ENCODE measurements around the gene SMIM15.

The SMIM15 gene

DNA sequence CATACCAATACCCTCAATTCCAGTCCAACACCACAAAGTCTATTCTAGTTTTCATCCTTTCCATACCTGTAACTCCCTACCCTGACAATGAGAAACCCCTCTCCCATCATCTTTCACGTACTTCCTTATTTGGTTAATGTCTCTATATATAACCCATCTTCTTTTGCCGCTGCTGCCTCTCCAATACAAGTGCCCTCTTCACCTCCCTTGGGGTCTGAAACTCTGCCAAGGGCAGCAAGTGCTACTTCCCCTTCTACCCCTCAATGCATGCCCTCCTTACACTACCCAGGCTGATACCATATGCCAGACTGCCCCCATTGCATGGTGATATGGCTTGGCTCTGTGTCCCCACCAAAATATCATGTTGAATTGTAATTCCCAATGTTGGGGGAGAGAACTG, 24.4 kb upstream of the SMIM15 start:
- H3K14ac ChIP-seq (ENCODE audit: low read length in 2 of 2): peak overlapping the region in 1 of 2 experiments; percentile 81
- no peak overlapping the region for H3K9ac ChIP-seq (ENCODE audit: low read length)
- H3K27ac ChIP-seq (ENCODE audit: low read length, poor library complexity, severe bottlenecking): no peak overlapping the region
- peak overlapping the region in 1 of 2 experiments; percentile 30 for H3K4ac ChIP-seq (ENCODE audit: low read depth in 1 of 2, low read length in 2 of 2)
- H3K23ac ChIP-seq (ENCODE audit: low read length in 2 of 2): no peak overlapping the region
- peak overlapping the region; percentile 14 to 64 for H3K18ac ChIP-seq (ENCODE audit: low read depth in 1 of 2, low read length in 2 of 2)
- no peak overlapping the region for H3K4me2 ChIP-seq (ENCODE audit: low read length, poor library complexity, severe bottlenecking)
- peak overlapping the region; percentile 28 to 83 for H2BK12ac ChIP-seq (ENCODE audit: low read length in 2 of 2)
- no peak overlapping the region for H3K4me3 ChIP-seq (ENCODE audit: insufficient read depth in 1 of 2, low read depth in 1 of 2, low read length in 2 of 2)
- H3K4me1 ChIP-seq (ENCODE audit: control insufficient read depth, insufficient read depth, low read depth, low read length): no peaks in the 10 kb centered on the region
- H3K79me1 ChIP-seq (replicated peaks; ENCODE audit: low read length, poor library complexity, severe bottlenecking): no peaks in the 10 kb centered on the region
- 97% methylated on average over 2 of the region's 2 CpGs for WGBS
- H2BK120ac ChIP-seq (ENCODE audit: low read depth, low read length): peak overlapping the region; percentile 11
- H2BK5ac ChIP-seq (ENCODE audit: low read depth, low read length, poor library complexity, severe bottlenecking): no peak overlapping the region
- H4K91ac ChIP-seq (ENCODE audit: low read length): peak overlapping the region; percentile 72
- no peak overlapping the region for H2AFZ ChIP-seq (ENCODE audit: low read depth, low read length)
- H2BK15ac ChIP-seq (ENCODE audit: low read depth, poor library complexity, severe bottlenecking): no peak overlapping the region
- no peaks in the 10 kb centered on the region for H3K9me3 ChIP-seq (ENCODE audit: control insufficient read depth, low read length)
- H3K27me3 ChIP-seq (ENCODE audit: control insufficient read depth in 1 of 2, insufficient read depth in 1 of 2, low read length in 2 of 2): no peaks in the 10 kb centered on the region
- no peak for DNase-seq
- no peaks in the 10 kb centered on the region for H3K36me3 ChIP-seq (ENCODE audit: control insufficient read depth in 1 of 2, insufficient read depth in 2 of 2, low read depth in 1 of 2, low read length in 2 of 2)
- no peak overlapping the region for H2AK5ac ChIP-seq (ENCODE audit: low read length, severe bottlenecking)
- H4K8ac ChIP-seq (ENCODE audit: low read length): no peak overlapping the region

GRCh38 chr5:61184708-61185107, 22.4 kb upstream of the SMIM15 start:
- H4K91ac ChIP-seq (ENCODE audit: low read length): no peak overlapping the region
- no peak overlapping the region for H3K4me3 ChIP-seq (ENCODE audit: insufficient read depth in 1 of 2, low read depth in 1 of 2, low read length in 2 of 2)
- H2BK5ac ChIP-seq (ENCODE audit: low read depth, low read length, poor library complexity, severe bottlenecking): no peak overlapping the region
- WGBS: no CpG with 5 or more reads among the region's 2 CpGs
- H3K23ac ChIP-seq (ENCODE audit: low read length in 2 of 2): no peak overlapping the region
- H3K36me3 ChIP-seq (ENCODE audit: control insufficient read depth in 1 of 2, insufficient read depth in 2 of 2, low read depth in 1 of 2, low read length in 2 of 2): no peaks in the 10 kb centered on the region
- H3K79me1 ChIP-seq (replicated peaks; ENCODE audit: low read length, poor library complexity, severe bottlenecking): no peaks in the 10 kb centered on the region
- no peak overlapping the region for H3K27ac ChIP-seq (ENCODE audit: low read length, poor library complexity, severe bottlenecking)
- H3K9me3 ChIP-seq (ENCODE audit: control insufficient read depth, low read length): no peaks in the 10 kb centered on the region
- no peak overlapping the region for H4K8ac ChIP-seq (ENCODE audit: low read length)
- H3K27me3 ChIP-seq (ENCODE audit: control insufficient read depth in 1 of 2, insufficient read depth in 1 of 2, low read length in 2 of 2): no peaks in the 10 kb centered on the region
- H3K14ac ChIP-seq (ENCODE audit: low read length in 2 of 2): no peak overlapping the region
- H2AK5ac ChIP-seq (ENCODE audit: low read length, severe bottlenecking): no peak overlapping the region
- no peak overlapping the region for H2BK120ac ChIP-seq (ENCODE audit: low read depth, low read length)
- no peak overlapping the region for H3K9ac ChIP-seq (ENCODE audit: low read length)
- H2BK12ac ChIP-seq (ENCODE audit: low read length in 2 of 2): no peak overlapping the region
- H3K4ac ChIP-seq (ENCODE audit: low read depth in 1 of 2, low read length in 2 of 2): no peak overlapping the region
- H3K18ac ChIP-seq (ENCODE audit: low read depth in 1 of 2, low read length in 2 of 2): no peak overlapping the region
- H3K4me2 ChIP-seq (ENCODE audit: low read length, poor library complexity, severe bottlenecking): no peak overlapping the region
- H2AFZ ChIP-seq (ENCODE audit: low read depth, low read length): no peak overlapping the region
- no peaks in the 10 kb centered on the region for H3K4me1 ChIP-seq (ENCODE audit: control insufficient read depth, insufficient read depth, low read depth, low read length)
- DNase-seq: peak; percentile 71
- H2BK15ac ChIP-seq (ENCODE audit: low read depth, poor library complexity, severe bottlenecking): no peak overlapping the region

DNA sequence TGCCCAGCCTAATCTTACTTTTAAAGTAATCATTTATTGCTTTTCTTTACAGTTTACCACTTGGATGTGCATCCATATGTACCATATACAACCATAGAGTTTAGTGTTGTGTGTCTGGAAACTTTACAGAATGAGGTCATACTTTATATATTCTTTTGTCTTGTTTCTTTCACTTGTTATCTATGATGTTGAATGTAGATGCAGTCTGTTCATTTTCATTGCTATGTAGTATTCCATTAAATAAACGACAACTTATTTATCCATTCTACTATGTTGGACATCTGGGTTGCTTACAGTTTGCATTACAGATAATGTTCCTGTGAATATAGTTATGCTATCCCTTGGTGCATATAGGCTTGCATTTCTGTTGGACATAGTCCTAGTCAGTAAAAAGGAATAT, 21.3 kb upstream of the SMIM15 start:
- Histone ChIP-seq H3K4me3 (ENCODE audit: insufficient read depth in 1 of 2, low read depth in 1 of 2, low read length in 2 of 2) (no peak overlapping the region), H3K18ac (ENCODE audit: low read depth in 1 of 2, low read length in 2 of 2) (no peak overlapping the region), H2BK5ac (ENCODE audit: low read depth, low read length, poor library complexity, severe bottlenecking) (no peak overlapping the region), H3K79me1 (replicated peaks; ENCODE audit: low read length, poor library complexity, severe bottlenecking) (no peaks in the 10 kb centered on the region), H3K4me1 (ENCODE audit: control insufficient read depth, insufficient read depth, low read depth, low read length) (no peaks in the 10 kb centered on the region), H3K4ac (ENCODE audit: low read depth in 1 of 2, low read length in 2 of 2) (no peak overlapping the region), H2BK15ac (ENCODE audit: low read depth, poor library complexity, severe bottlenecking) (no peak overlapping the region), H2AFZ (ENCODE audit: low read depth, low read length) (no peak overlapping the region), H3K4me2 (ENCODE audit: low read length, poor library complexity, severe bottlenecking) (no peak overlapping the region), H2AK5ac (ENCODE audit: low read length, severe bottlenecking) (no peak overlapping the region), H4K91ac (ENCODE audit: low read length) (no peak overlapping the region), H3K27ac (ENCODE audit: low read length, poor library complexity, severe bottlenecking) (no peak overlapping the region), H3K23ac (ENCODE audit: low read length in 2 of 2) (no peak overlapping the region), H3K14ac (ENCODE audit: low read length in 2 of 2) (no peak overlapping the region), H3K27me3 (ENCODE audit: control insufficient read depth in 1 of 2, insufficient read depth in 1 of 2, low read length in 2 of 2) (no peaks in the 10 kb centered on the region), H3K36me3 (ENCODE audit: control insufficient read depth in 1 of 2, insufficient read depth in 2 of 2, low read depth in 1 of 2, low read length in 2 of 2) (no peaks in the 10 kb centered on the region), H2BK12ac (ENCODE audit: low read length in 2 of 2) (no peak overlapping the region), H3K9me3 (ENCODE audit: control insufficient read depth, low read length) (no peaks in the 10 kb centered on the region), H4K8ac (ENCODE audit: low read length) (no peak overlapping the region), H2BK120ac (ENCODE audit: low read depth, low read length) (no peak overlapping the region), H3K9ac (ENCODE audit: low read length) (no peak overlapping the region)
- no CpG with 5 or more reads among the region's 1 CpG for WGBS
- DNase-seq: no peak

DNA sequence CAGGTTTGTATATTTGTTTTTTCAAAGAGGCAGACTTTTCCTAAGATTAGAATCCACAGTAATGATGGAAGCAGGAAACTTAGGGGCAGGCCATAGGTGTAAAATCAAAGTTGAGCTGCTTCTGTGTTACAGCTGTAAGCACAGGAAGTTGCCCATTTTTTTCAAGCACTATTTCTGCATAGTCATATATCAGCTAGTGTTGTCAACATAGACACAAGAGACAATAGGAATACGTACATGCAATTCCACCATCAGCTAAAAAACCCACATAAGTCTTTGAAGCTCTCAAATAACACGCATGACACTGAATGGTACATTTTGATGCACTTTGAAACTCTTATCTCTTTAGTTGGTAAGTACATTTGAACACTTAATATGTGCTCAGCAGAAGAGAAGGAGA, 20.2 kb upstream of the SMIM15 start:
- no peaks in the 10 kb centered on the region for H3K36me3 ChIP-seq (ENCODE audit: control insufficient read depth in 1 of 2, insufficient read depth in 2 of 2, low read depth in 1 of 2, low read length in 2 of 2)
- 0% methylated on average over 1 of the region's 2 CpGs for WGBS
- H3K4me1 ChIP-seq (ENCODE audit: control insufficient read depth, insufficient read depth, low read depth, low read length): no peaks in the 10 kb centered on the region
- no peak overlapping the region for H3K27ac ChIP-seq (ENCODE audit: low read length, poor library complexity, severe bottlenecking)
- no peak overlapping the region for H3K23ac ChIP-seq (ENCODE audit: low read length in 2 of 2)
- H3K27me3 ChIP-seq (ENCODE audit: control insufficient read depth in 1 of 2, insufficient read depth in 1 of 2, low read length in 2 of 2): no peaks in the 10 kb centered on the region
- H3K4me2 ChIP-seq (ENCODE audit: low read length, poor library complexity, severe bottlenecking): no peak overlapping the region
- no peak overlapping the region for H3K4ac ChIP-seq (ENCODE audit: low read depth in 1 of 2, low read length in 2 of 2)
- H2AFZ ChIP-seq (ENCODE audit: low read depth, low read length): no peak overlapping the region
- no peak overlapping the region for H2BK5ac ChIP-seq (ENCODE audit: low read depth, low read length, poor library complexity, severe bottlenecking)
- DNase-seq: peak; percentile 48
- H2BK12ac ChIP-seq (ENCODE audit: low read length in 2 of 2): peak overlapping the region in 1 of 2 experiments; percentile 15
- H2BK15ac ChIP-seq (ENCODE audit: low read depth, poor library complexity, severe bottlenecking): no peak overlapping the region
- no peak overlapping the region for H3K4me3 ChIP-seq (ENCODE audit: insufficient read depth in 1 of 2, low read depth in 1 of 2, low read length in 2 of 2)
- no peak overlapping the region for H3K14ac ChIP-seq (ENCODE audit: low read length in 2 of 2)
- H4K8ac ChIP-seq (ENCODE audit: low read length): no peak overlapping the region
- no peaks in the 10 kb centered on the region for H3K9me3 ChIP-seq (ENCODE audit: control insufficient read depth, low read length)
- H2AK5ac ChIP-seq (ENCODE audit: low read length, severe bottlenecking): no peak overlapping the region
- H4K91ac ChIP-seq (ENCODE audit: low read length): no peak overlapping the region
- no peak overlapping the region for H2BK120ac ChIP-seq (ENCODE audit: low read depth, low read length)
- H3K79me1 ChIP-seq (replicated peaks; ENCODE audit: low read length, poor library complexity, severe bottlenecking): no peaks in the 10 kb centered on the region
- H3K18ac ChIP-seq (ENCODE audit: low read depth in 1 of 2, low read length in 2 of 2): no peak overlapping the region
- no peak overlapping the region for H3K9ac ChIP-seq (ENCODE audit: low read length)
